ENCODE data around the gene ORM2. TPM values are rescaled to one million over a fixed set of nuclear protein-coding genes. Genes with fewer than 3 reads are reported as not detected.

Gene ORM2
- total RNA-seq, 2 experiments from 2014 or later: not detected

GRCh38 chr9:114362394-114362793 lies 32.7 kb downstream of the ORM2 start:
- POLR2A ChIA-PET: interaction anchor here (1.0 to 15.1 kb wide), 4 partner anchors 9 to 23 kb away, joined by 3 to 637 read pairs (median 14); partner anchors contain the start of gene AKNA
- no peak for ATAC-seq (ENCODE audit: low read depth)
- Mint-ChIP-seq H3K9me3 (no peaks in the 10 kb centered on the region), H3K27ac (peak overlapping the region; percentile 90), H3K4me1 (peaks cover 70% of the 10 kb centered on the region), H3K4me3 (no peak overlapping the region), H3K27me3 (no peaks in the 10 kb centered on the region), H3K36me3 (peaks cover 70% of the 10 kb centered on the region)
- no peak for DNase-seq

- Mint-ChIP-seq H3K4me3 (peak overlapping the region; percentile 63), H3K36me3 (peaks cover 71% of the 10 kb centered on the region), H3K27ac (peak overlapping the region; percentile 90), H3K4me1 (peaks cover 74% of the 10 kb centered on the region), H3K27me3 (no peaks in the 10 kb centered on the region), H3K9me3 (no peaks in the 10 kb centered on the region)
- ATAC-seq (ENCODE audit: low read depth): peak; percentile 57
- no peak for DNase-seq
- POLR2A ChIA-PET: interaction anchor here (0.6 to 15.1 kb wide), 8 partner anchors 9 to 32 kb away, joined by 3 to 637 read pairs (median 4); partner anchors contain the start of gene AKNA
Observed at GRCh38 chr9:114363424-114363823, 33.8 kb downstream of the ORM2 start.

GRCh38 chr9:114364134-114365041 lies 34.7 kb downstream of the ORM2 start:
- Mint-ChIP-seq H3K36me3 (peaks cover 74% of the 10 kb centered on the region), H3K9me3 (no peaks in the 10 kb centered on the region), H3K27ac (peak overlapping the region; percentile 90), H3K4me3 (peak overlapping the region; percentile 63), H3K4me1 (peaks cover 80% of the 10 kb centered on the region), H3K27me3 (no peaks in the 10 kb centered on the region)
- no peak for DNase-seq
- ATAC-seq (ENCODE audit: low read depth): no peak
- POLR2A ChIA-PET: interaction anchor here (1.0 to 15.1 kb wide), 7 partner anchors 8 to 31 kb away, joined by 4 to 637 read pairs (median 5); partner anchors contain the start of gene AKNA

GRCh38 chr9:114365194-114365593 lies 35.5 kb downstream of the ORM2 start:
- POLR2A ChIA-PET: interaction anchor here (1.7 to 15.1 kb wide), 3 partner anchors 7 to 20 kb away, joined by 4 to 637 read pairs (median 23); partner anchors contain the start of gene AKNA
- Mint-ChIP-seq H3K9me3 (no peaks in the 10 kb centered on the region), H3K4me1 (peaks cover 80% of the 10 kb centered on the region), H3K4me3 (peak overlapping the region; percentile 63), H3K27me3 (no peaks in the 10 kb centered on the region), H3K36me3 (peaks cover 73% of the 10 kb centered on the region), H3K27ac (peak overlapping the region; percentile 90)
- ATAC-seq (ENCODE audit: low read depth) (no peak), DNase-seq (no peak)

GRCh38 chr9:114366334-114367128 lies 36.9 kb downstream of the ORM2 start:
- Mint-ChIP-seq H3K36me3 (peaks cover 62% of the 10 kb centered on the region), H3K4me3 (peak overlapping the region; percentile 74), H3K27ac (peak overlapping the region; percentile 96), H3K9me3 (no peaks in the 10 kb centered on the region), H3K4me1 (peaks cover 78% of the 10 kb centered on the region), H3K27me3 (no peaks in the 10 kb centered on the region)
- ATAC-seq (ENCODE audit: low read depth): peak; percentile 47
- POLR2A ChIA-PET: interaction anchor here (1.0 to 15.1 kb wide), 3 partner anchors 15 to 19 kb away, joined by 3 to 637 read pairs (median 4); partner anchors contain the start of gene AKNA
- DNase-seq: no peak

- H3K9me3 Mint-ChIP-seq: no peaks in the 10 kb centered on the region
- H3K4me3 Mint-ChIP-seq: peak overlapping the region; percentile 74
- no peaks in the 10 kb centered on the region for H3K27me3 Mint-ChIP-seq
- POLR2A ChIA-PET: interaction anchor here (1.0 to 15.1 kb wide), 8 partner anchors 9 to 38 kb away, joined by 3 to 637 read pairs (median 4); partner anchors contain the start of gene AKNA
- H3K4me1 Mint-ChIP-seq: peaks cover 80% of the 10 kb centered on the region
- H3K27ac Mint-ChIP-seq: peak overlapping the region; percentile 96
- DNase-seq (no peak), ATAC-seq (ENCODE audit: low read depth) (no peak)
- H3K36me3 Mint-ChIP-seq: peaks cover 65% of the 10 kb centered on the region
Observed at GRCh38 chr9:114367366-114367765, 37.7 kb downstream of the ORM2 start.

- peak overlapping the region; percentile 74 for H3K4me3 Mint-ChIP-seq
- H3K4me1 Mint-ChIP-seq: peaks cover 81% of the 10 kb centered on the region
- H3K9me3 Mint-ChIP-seq: no peaks in the 10 kb centered on the region
- H3K36me3 Mint-ChIP-seq: peaks cover 63% of the 10 kb centered on the region
- H3K27ac Mint-ChIP-seq: peak overlapping the region; percentile 96
- H3K27me3 Mint-ChIP-seq: no peaks in the 10 kb centered on the region
- POLR2A ChIA-PET: interaction anchor here (1.0 to 15.1 kb wide), 8 partner anchors 8 to 38 kb away, joined by 3 to 637 read pairs (median 4); partner anchors contain the start of gene AKNA
- no peak for DNase-seq
- ATAC-seq (ENCODE audit: low read depth): no peak
Observed at GRCh38 chr9:114367772-114368569, 38.3 kb downstream of the ORM2 start.

GRCh38 chr9:114369216-114370130 lies 39.8 kb downstream of the ORM2 start:
- DNase-seq (no peak), ATAC-seq (ENCODE audit: low read depth) (no peak)
- Mint-ChIP-seq H3K9me3 (no peaks in the 10 kb centered on the region), H3K4me3 (peak overlapping the region; percentile 51), H3K4me1 (peaks cover 80% of the 10 kb centered on the region), H3K27ac (peak overlapping the region; percentile 87), H3K27me3 (no peaks in the 10 kb centered on the region), H3K36me3 (peaks cover 57% of the 10 kb centered on the region)
- POLR2A ChIA-PET: interaction anchor here (1.0 to 15.1 kb wide), 2 partner anchors 8 to 16 kb away, joined by 3 to 637 read pairs; partner anchors contain the start of gene AKNA

- Mint-ChIP-seq H3K27ac (peak overlapping the region; percentile 87), H3K4me3 (peak overlapping the region; percentile 52), H3K4me1 (peaks cover 82% of the 10 kb centered on the region), H3K27me3 (no peaks in the 10 kb centered on the region), H3K36me3 (peaks cover 57% of the 10 kb centered on the region), H3K9me3 (no peaks in the 10 kb centered on the region)
- ATAC-seq (ENCODE audit: low read depth) (no peak), DNase-seq (no peak)
- POLR2A ChIA-PET: interaction anchor here (0.9 to 15.1 kb wide), 5 partner anchors 8 to 30 kb away, joined by 4 to 637 read pairs (median 6); partner anchors contain the start of gene AKNA
Observed at GRCh38 chr9:114370251-114370967, 40.7 kb downstream of the ORM2 start.

GRCh38 chr9:114370968-114371320 lies 41.3 kb downstream of the ORM2 start:
- DNase-seq (no peak), ATAC-seq (ENCODE audit: low read depth) (no peak)
- peaks cover 57% of the 10 kb centered on the region for H3K36me3 Mint-ChIP-seq
- peaks cover 83% of the 10 kb centered on the region for H3K4me1 Mint-ChIP-seq
- H3K4me3 Mint-ChIP-seq: peak overlapping the region; percentile 83
- no peaks in the 10 kb centered on the region for H3K27me3 Mint-ChIP-seq
- POLR2A ChIA-PET: interaction anchor here (0.5 to 15.1 kb wide), 7 partner anchors 9 to 1249 kb away, joined by 4 to 637 read pairs (median 5); partner anchors contain the start of gene AKNA
- H3K9me3 Mint-ChIP-seq: no peaks in the 10 kb centered on the region
- H3K27ac Mint-ChIP-seq: peak overlapping the region; percentile 87

All from activated naive CD8-positive, alpha-beta T cell treated with anti-CD3 and anti-CD28 coated beads, Interleukin-2, amount 10 ng/mL, durations not matched to agents 7 days and 5 days (primary cell).